HL-60 (cell line): ENCODE data around the gene MAP7.

Source experiments
- DNase-seq, 2 experiments: peaks; one replicate each; pipeline ENCODE4 v3.0.0-alpha.2; 2010 to 2020; ENCODE audit warnings: low read depth in 1 of 2, low spot score in 1 of 2
- H3K27ac ChIP-seq: fragments of 250-450 bp; sonication (Bioruptor Pico); replicated peaks from 2 replicates; pipeline ENCODE4 v1.5.1; 2020; ENCODE audit warnings: mild to moderate bottlenecking, moderate library complexity
- H3K27me3 ChIP-seq: fragments of 250-450 bp; sonication (Bioruptor Pico); 2 replicates; pipeline ENCODE4 v1.5.1; 2021; ENCODE audit warnings: mild to moderate bottlenecking, moderate library complexity; ENCODE audit not compliant: insufficient read depth, poor library complexity, severe bottlenecking
- H3K4me3 ChIP-seq: replicated peaks from 2 replicates; pipeline ENCODE4 v1.5.1; 2011; ENCODE audit warnings: mild to moderate bottlenecking, control low read depth, low read length; ENCODE audit not compliant: insufficient read depth
- CTCF ChIP-seq: IDR thresholded peaks from one replicate; pipeline ENCODE4 v1.5.1; 2011; ENCODE audit warnings: low read length, control low read depth, inconsistent platforms; ENCODE audit not compliant: insufficient read depth
- GABPA ChIP-seq: IDR thresholded peaks from 2 replicates; pipeline ENCODE4 v1.6.1; 2012; ENCODE audit warnings: low read depth
- POLR2AphosphoS5 ChIP-seq: IDR thresholded peaks from 2 replicates; pipeline ENCODE4 v1.6.1; 2012; ENCODE audit warnings: low read depth
- REST ChIP-seq: IDR thresholded peaks from 2 replicates; pipeline ENCODE4 v1.6.1; 2012; ENCODE audit warnings: low read depth; ENCODE audit not compliant: insufficient replicate concordance
- SPI1 ChIP-seq: IDR thresholded peaks from 2 replicates; pipeline ENCODE4 v1.6.1; 2012; ENCODE audit warnings: low read depth, mild to moderate bottlenecking, borderline replicate concordance

Gene MAP7

GRCh38 chr6:136425793-136426192, 124.4 kb downstream of the MAP7 start:
- Histone ChIP-seq H3K27ac (no peak overlapping the region), H3K27me3 (peaks cover 2% of the 10 kb centered on the region), H3K4me3 (no peak overlapping the region)
- no peak for TF ChIP-seq REST
- DNase-seq, result no peak

GRCh38 chr6:136424901-136425300, 125.3 kb downstream of the MAP7 start:
- Histone ChIP-seq H3K4me3 (no peak overlapping the region), H3K27me3 (peaks cover 2% of the 10 kb centered on the region), H3K27ac (no peak overlapping the region)
- TF ChIP-seq REST (no peak), POLR2AphosphoS5 (no peak), CTCF (no peak), SPI1 (no peak), GABPA (no peak)
- no peak for DNase-seq

- Histone ChIP-seq H3K27me3 (peaks cover 2% of the 10 kb centered on the region), H3K4me3 (no peak overlapping the region), H3K27ac (no peak overlapping the region)
- TF ChIP-seq CTCF (no peak), GABPA (no peak), POLR2AphosphoS5 (no peak), SPI1 (no peak), REST (no peak)
- DNase-seq, result no peak
Measured at GRCh38 chr6:136424450-136424849, 125.8 kb downstream of the MAP7 start.

GRCh38 chr6:136421537-136422158, 128.6 kb downstream of the MAP7 start:
- DNase-seq, result no peak
- Histone ChIP-seq H3K4me3 (no peak overlapping the region), H3K27me3 (peaks cover 2% of the 10 kb centered on the region), H3K27ac (no peak overlapping the region)
- TF ChIP-seq GABPA (no peak), SPI1 (no peak), CTCF (no peak), POLR2AphosphoS5 (no peak)
